Femur (tissue), 1 donor: ENCODE measurements around the gene PDX1.
"Not testable (repeated sequence)": the region's sequence is repeated elsewhere in the genome, so short reads cannot be mapped to it uniquely, and the experiment has no call there.

Experiments
- DNase-seq: peaks from one replicate; pipeline ENCODE4 v3.0.0-alpha.2; 2017

The PDX1 gene

GRCh38 chr13:27956576-27957300 lies 36.9 kb downstream of the PDX1 start:
- no peak for DNase-seq

DNA sequence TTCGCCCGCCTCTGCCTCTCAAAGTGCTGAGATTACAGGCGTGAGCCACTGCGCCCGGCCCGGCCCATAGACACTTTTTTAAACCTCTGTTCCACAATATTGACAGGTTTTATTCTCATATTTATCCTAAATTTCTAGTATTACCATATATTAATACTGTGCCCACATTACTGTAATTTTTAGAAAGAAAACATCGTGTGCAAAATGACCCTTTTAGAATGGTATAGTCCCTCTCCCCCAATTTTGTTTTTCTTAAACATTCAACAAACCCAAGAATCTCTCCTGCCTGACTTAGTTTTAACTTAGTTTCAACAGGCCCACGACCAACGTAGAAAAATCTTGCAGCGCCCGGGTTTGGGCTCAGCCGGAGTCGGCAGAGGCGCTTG lies 40.2 kb downstream of the PDX1 start:
- DNase-seq: no peak

DNA sequence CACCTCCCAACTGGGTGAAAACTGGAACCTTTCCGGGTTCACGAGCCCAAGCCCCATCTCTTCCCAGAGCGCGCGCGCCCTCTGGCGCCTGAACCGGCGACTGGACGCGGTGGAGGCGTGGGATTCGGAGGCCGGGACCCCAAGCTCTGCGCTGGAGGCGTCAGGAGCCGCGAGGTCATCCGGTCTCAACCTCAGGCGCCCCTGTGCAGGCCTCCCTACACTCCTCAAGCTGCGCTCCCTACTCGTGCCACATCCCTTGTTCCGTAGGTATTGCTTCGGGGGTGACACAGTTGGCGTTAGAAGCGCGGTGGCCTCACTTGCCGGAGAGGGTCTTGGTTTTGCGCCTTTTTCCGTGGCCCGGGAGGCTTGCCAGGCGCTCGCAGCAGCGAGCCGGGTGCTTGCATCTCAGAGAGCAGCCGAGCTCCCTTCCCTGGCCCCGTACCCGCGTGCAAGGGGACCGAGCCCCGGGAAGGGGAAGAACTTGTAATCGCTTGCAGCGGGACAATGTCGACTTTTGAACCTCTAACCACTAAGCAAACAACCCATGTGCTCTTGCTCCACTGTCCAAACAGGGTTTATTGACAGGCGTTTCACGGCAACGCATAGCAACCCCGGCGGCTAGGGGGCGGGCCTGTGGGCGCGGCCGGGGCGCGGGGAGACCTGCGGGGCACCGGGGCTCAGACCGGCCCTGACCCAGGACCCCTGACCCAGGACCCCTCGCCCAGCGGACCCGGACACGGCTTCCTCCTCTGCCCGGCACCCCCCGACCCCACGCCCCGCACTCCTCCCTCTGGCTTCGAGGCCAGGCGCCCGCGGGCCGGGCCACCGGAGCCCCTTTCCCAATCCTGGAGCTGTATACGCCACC lies 40.8 kb downstream of the PDX1 start:
- DNase-seq: no peak

DNA sequence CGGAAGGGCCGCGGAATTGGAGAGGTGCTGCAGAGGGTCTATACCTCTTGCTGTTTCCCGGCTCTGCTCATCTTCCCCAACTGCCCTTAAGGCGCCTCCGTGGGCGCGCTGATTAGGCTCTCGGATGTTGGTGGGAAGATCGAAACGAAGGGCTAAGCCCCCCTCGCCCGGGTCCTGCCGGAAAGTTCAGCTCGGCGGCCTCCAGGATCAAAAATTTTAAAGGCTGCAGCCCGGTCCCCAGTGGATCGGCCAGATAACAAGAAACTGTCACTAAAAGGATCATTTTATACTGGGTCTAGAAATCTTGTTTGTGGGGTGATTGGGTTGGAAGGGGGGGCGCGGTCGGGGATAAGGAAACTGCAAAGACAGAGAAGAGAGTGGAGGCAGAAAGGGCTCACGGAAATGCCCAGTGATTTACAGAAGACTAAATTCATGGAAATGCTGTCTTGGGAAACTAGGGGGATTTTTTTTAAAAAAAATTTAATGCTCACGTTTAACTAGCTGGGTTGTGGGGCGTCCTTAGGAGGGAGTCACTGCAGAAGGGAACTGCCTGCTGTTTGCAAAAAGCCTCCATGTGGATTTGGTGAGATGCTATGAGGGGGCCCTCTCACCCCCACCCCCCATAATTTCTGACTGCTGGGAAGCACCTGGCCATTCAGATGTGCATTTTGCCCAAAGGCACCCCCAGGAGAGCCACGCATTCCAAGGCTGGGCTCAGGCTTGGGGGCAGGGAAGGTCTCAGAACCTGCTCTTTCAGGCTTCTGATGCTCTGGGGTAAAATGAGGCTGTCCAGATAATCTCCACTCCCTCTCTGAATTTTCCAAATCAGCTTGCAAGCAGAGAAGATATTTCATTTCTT lies 41.7 kb downstream of the PDX1 start:
- DNase-seq: no peak

GRCh38 chr13:27962128-27962841 lies 42.5 kb downstream of the PDX1 start:
- DNase-seq: no peak

DNA sequence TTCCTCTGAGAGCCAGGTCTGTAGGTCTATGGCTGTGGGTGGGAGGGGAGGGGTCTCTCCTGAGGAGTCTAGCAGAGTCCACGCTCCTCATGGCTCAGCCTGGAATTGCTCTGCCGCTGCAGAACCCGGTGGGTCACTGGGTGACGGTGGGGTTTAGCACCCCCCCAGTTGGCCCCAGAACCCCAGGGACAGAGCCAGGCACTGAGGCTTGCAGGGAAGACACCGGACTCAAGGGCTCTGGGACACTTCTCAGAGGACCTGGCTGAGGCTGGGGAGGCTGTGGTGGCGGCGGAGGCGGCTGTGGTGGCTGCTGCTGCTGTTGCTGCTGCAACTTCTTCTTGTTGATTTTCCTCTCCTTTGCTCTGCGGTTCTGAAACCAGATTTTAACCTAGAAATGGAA lies 43.2 kb downstream of the PDX1 start:
- no peak for DNase-seq

DNA sequence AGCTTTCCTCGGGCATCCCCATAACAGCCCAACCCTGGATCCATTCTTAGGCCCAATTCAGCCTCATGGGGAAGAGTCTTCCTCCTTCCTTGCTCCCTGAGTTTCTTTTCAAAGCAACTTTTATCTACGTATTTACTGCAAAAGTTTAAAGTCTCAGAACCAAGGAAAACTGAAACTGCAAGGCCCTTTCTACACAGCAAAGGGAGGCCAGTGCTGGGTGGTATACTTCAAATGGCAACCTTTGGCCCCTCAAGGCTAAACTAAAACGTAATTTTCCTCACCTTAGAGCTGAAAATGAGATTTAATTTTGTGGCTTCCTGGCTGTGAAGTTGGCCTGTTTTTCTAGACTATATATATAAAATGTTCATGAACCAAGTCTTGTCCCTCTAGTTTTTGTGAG lies 43.7 kb downstream of the PDX1 start:
- no peak for DNase-seq

GRCh38 chr13:27964206-27964605 lies 44.4 kb downstream of the PDX1 start:
- DNase-seq: not testable (repeated sequence)

DNA sequence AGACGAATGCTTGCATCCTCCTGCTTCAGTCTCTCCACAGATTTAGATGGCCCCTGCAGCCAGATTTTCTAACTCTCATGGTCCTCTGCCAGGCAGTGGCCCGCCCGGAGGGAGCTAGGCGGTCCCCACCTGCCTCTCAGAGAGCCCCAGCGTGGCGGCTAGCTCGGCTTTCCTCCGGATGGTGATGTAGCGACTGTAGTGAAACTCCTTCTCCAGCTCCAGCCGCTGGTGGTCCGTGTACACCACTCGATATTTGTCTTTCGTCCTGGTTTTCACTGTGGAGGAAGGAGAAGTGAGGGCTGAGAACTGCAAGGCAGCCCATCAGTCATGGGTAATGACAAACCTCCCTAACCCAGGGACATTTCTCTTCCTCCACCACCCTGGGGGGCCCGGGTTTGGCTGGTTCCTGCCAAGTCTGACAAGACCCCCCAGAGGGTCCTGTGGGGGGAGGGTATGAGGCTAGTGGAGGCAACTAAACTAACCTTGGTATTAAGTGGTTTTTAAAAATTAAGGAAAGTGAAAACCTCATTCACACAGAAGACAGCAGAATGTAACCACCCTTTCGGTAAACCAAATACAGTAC lies 45.0 kb downstream of the PDX1 start:
- no peak for DNase-seq

- no peak for DNase-seq
Measured at GRCh38 chr13:27965343-27965739, 45.5 kb downstream of the PDX1 start.

DNA sequence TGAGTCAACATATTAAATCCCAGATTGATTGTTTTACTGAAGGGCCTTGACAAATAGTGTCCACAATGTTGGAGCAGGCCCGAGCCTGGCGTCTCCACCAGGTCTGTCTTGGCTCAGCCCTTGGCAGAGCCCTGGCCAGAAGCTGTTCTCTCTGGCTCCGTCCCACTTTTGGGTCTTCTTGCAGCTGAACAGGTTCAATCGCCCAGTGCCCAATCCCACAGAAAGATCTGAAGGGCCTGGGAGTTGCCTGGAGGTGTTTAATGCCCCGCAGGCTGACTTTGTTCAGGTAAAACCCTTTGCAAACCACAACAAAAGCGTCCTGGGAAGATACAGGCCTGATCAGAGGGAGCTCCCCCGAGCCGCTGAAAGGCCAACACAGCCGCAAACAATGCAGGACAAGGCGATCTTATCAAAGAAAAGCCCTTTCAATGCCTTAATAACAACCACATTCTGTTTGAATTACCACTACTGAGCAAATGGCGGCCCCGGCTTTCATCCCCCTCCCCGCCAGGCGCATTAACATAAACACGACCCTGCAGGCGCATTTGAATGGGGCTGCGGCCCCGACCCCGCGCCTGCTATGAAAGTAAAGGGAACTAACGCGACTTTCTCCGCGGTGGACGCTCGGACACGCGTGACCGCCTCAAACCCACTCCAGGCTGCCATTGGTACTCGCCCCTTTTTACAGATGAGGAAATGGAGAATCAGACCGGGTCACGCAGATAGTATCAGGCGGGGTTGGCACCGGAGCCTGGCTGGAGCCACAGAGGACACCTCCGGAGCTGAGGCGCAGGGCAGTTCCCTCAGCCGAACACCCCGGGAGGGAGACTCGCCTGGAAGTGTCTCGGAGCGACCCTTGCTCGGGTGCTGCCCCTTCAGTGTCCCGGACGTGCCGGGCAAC lies 46.2 kb downstream of the PDX1 start:
- DNase-seq: no peak

DNA sequence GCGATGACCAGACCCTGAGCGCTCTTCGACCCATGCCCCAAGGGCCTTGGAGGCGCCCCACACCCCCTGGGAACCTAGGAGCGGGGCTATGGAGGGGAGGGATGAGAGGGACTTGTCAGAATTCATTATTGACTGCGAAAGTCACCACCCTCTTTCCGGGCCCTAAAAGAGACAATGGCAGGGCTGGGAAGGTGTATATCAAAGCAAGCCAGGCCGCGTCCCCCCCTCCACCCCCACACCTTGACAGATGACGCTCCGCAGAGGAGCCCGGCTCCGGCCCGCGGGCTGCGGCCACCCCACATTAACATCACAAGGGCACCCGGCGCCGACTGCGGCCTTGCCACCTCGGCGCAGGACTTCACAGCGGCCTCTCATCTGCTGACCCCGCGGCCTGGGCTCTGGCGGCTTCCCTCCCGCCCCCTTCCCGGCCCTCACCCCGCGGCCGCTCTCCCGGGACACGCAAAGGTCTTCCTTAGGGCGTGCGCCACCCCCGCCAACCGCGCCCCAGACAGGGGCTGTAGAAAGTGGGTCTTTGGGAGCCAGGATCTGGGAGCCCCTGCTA lies 46.9 kb downstream of the PDX1 start:
- DNase-seq: no peak

GRCh38 chr13:27967203-27967735 lies 47.5 kb downstream of the PDX1 start:
- DNase-seq: no peak

DNA sequence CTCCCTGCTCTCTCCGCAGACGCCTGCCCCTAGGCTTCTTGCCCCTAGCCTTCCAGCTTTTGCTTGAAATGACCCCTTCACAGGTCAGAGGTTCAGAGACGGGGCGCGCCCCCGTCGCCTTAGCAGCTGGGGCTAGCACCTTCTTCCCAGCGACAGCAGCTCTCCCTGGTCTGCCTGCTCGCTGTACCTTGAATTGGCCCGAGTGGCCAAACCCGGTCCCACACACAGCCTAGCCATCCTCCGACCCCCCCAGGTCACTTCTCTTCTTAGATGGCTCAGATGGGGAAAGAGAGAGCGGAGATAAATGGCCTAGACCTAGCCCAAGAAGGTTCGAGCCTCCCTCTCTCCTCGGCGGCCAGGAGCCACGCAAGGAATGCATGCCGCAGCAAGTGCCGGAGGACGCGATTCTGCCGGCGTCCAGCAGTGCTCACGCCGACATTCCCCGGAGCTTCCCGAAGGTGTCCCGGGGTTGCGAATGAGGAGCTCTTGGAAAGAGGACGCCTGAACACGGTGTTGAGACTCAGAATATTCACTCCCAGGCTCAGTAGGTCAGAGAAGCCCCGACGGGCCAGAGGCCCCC lies 48.0 kb downstream of the PDX1 start:
- DNase-seq: no peak

- DNase-seq: no peak
Measured at GRCh38 chr13:27968316-27969081, 48.7 kb downstream of the PDX1 start.

- DNase-seq: no peak
Measured at GRCh38 chr13:27969082-27969865, 49.5 kb downstream of the PDX1 start, which contains the start of gene CDX2. Gene CDX2, minus strand, starts transcription at chr13:27969315. Its CDS starts 309 bp downstream, at chr13:27969006.

DNA sequence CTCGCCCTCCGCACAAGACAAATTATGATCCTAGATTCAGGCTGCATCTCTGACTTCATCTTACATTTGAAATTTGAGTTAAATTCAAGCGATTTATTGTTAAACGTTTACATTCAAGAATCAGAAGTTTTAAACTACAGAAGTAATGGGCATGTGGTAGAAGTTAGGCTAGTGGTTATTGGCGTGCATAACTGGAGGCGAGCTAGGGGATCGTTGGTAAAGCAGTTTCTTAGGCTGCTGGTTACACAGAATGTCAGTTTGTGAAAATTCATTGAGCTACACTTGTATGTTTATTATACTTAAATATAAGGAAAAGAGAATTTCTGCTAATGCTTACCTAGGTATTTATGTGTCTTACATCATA lies 50.0 kb downstream of the PDX1 start:
- DNase-seq: no peak
